ENCODE data around the gene PIBF1. TPM values are rescaled to one million over a fixed set of nuclear protein-coding genes. Genes with fewer than 3 reads are reported as not detected.

The PIBF1 gene
- total RNA-seq, 1 experiment from 2014 or later: 12.9 TPM

DNA sequence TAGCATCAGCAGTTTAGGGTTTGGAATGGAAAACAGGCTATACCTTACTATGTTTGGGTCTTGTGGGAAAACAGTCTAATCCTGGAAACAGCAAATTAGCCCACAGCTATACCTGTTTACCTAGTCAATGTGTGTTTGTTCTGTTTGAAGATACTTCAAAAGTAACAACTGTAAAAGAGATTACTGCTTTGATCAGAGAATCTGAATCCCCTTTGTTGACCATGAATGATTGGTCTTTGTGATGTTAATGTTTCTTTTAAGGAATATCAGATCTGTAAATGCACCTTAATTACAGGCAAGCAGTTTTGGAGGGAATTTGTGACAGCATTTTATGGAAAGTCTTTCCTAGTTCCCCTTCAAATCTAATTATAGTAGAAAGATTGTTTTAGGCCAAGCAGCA lies 256.1 kb downstream of the PIBF1 start:
- TF ChIP-seq, protein P1, sequence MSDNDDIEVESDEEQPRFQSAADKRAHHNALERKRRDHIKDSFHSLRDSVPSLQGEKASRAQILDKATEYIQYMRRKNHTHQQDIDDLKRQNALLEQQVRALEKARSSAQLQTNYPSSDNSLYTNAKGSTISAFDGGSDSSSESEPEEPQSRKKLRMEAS (CRISPR knock-in tag; IDR thresholded peaks at IDR 0.05): no peak
- TF ChIP-seq CDX4 (CRISPR knock-in tag; IDR thresholded peaks at IDR 0.05; ENCODE audit: borderline replicate concordance) (no peak), PRDM15 (CRISPR knock-in tag; IDR thresholded peaks at IDR 0.05) (no peak), GTF2I (CRISPR knock-in tag; conservative IDR thresholded peaks at IDR 0.05) (no peak), MLX (CRISPR knock-in tag; IDR thresholded peaks at IDR 0.05) (no peak), ETV6 (CRISPR knock-in tag; IDR thresholded peaks at IDR 0.05) (no peak), RELA (CRISPR knock-in tag; IDR thresholded peaks at IDR 0.05; ENCODE audit: borderline replicate concordance) (no peak), PRRX2 (CRISPR knock-in tag; IDR thresholded peaks at IDR 0.05) (no peak), NR3C1 (CRISPR knock-in tag; conservative IDR thresholded peaks at IDR 0.05; ENCODE audit: low read depth) (no peak), TP53 (CRISPR knock-in tag; IDR thresholded peaks at IDR 0.05) (no peak)
- TF ChIP-seq, protein P2, sequence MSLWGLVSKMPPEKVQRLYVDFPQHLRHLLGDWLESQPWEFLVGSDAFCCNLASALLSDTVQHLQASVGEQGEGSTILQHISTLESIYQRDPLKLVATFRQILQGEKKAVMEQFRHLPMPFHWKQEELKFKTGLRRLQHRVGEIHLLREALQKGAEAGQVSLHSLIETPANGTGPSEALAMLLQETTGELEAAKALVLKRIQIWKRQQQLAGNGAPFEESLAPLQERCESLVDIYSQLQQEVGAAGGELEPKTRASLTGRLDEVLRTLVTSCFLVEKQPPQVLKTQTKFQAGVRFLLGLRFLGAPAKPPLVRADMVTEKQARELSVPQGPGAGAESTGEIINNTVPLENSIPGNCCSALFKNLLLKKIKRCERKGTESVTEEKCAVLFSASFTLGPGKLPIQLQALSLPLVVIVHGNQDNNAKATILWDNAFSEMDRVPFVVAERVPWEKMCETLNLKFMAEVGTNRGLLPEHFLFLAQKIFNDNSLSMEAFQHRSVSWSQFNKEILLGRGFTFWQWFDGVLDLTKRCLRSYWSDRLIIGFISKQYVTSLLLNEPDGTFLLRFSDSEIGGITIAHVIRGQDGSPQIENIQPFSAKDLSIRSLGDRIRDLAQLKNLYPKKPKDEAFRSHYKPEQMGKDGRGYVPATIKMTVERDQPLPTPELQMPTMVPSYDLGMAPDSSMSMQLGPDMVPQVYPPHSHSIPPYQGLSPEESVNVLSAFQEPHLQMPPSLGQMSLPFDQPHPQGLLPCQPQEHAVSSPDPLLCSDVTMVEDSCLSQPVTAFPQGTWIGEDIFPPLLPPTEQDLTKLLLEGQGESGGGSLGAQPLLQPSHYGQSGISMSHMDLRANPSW (CRISPR knock-in tag; conservative IDR thresholded peaks at IDR 0.05; ENCODE audit: low read depth): no peak
- TF ChIP-seq, protein P3, sequence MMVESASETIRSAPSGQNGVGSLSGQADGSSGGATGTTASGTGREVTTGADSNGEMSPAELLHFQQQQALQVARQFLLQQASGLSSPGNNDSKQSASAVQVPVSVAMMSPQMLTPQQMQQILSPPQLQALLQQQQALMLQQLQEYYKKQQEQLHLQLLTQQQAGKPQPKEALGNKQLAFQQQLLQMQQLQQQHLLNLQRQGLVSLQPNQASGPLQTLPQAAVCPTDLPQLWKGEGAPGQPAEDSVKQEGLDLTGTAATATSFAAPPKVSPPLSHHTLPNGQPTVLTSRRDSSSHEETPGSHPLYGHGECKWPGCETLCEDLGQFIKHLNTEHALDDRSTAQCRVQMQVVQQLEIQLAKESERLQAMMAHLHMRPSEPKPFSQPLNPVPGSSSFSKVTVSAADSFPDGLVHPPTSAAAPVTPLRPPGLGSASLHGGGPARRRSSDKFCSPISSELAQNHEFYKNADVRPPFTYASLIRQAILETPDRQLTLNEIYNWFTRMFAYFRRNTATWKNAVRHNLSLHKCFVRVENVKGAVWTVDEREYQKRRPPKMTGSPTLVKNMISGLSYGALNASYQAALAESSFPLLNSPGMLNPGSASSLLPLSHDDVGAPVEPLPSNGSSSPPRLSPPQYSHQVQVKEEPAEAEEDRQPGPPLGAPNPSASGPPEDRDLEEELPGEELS (CRISPR knock-in tag; IDR thresholded peaks at IDR 0.05): no peak
- TF ChIP-seq, protein P4, sequence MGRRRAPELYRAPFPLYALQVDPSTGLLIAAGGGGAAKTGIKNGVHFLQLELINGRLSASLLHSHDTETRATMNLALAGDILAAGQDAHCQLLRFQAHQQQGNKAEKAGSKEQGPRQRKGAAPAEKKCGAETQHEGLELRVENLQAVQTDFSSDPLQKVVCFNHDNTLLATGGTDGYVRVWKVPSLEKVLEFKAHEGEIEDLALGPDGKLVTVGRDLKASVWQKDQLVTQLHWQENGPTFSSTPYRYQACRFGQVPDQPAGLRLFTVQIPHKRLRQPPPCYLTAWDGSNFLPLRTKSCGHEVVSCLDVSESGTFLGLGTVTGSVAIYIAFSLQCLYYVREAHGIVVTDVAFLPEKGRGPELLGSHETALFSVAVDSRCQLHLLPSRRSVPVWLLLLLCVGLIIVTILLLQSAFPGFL (CRISPR knock-in tag; IDR thresholded peaks at IDR 0.05; ENCODE audit: borderline replicate concordance): no peak
- TF ChIP-seq, protein P5, sequence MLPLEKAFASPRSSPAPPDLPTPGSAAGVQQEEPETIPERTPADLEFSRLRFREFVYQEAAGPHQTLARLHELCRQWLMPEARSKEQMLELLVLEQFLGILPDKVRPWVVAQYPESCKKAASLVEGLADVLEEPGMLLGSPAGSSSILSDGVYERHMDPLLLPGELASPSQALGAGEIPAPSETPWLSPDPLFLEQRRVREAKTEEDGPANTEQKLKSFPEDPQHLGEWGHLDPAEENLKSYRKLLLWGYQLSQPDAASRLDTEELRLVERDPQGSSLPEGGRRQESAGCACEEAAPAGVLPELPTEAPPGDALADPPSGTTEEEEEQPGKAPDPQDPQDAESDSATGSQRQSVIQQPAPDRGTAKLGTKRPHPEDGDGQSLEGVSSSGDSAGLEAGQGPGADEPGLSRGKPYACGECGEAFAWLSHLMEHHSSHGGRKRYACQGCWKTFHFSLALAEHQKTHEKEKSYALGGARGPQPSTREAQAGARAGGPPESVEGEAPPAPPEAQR (CRISPR knock-in tag; IDR thresholded peaks at IDR 0.05): no peak
- no peak overlapping the region for H3K27ac Mint-ChIP-seq
- POLR2A ChIA-PET: no interaction called here
- CTCF ChIA-PET: no interaction called here
- H3K4me3 Mint-ChIP-seq: no peak overlapping the region
- ATAC-seq (no peak), DNase-seq (ENCODE audit: low spot score) (no peak)
- H3K27me3 Mint-ChIP-seq (ENCODE audit: low read depth): peaks cover 78% of the 10 kb centered on the region
- H3K4me1 Mint-ChIP-seq: peaks cover 33% of the 10 kb centered on the region
- H3K36me3 Mint-ChIP-seq: no peaks in the 10 kb centered on the region
- H3K9me3 Mint-ChIP-seq: no peaks in the 10 kb centered on the region

Data from WTC11 (cell line).